Activated T-helper 2 cell treated with anti-CD3 and anti-CD28 coated beads, Interferon-gamma antibody, Interleukin-2, Interleukin-4, amounts not matched to agents 10 μg/mL and 5 μg/mL and 100 μg/mL, durations not matched to agents 14 hours and 24 hours and 36 hours (primary cell): ENCODE measurements around the gene ALPL. TPM values are rescaled to one million over a fixed set of nuclear protein-coding genes. Genes with fewer than 3 reads are reported as not detected.

ENCODE experiments used
- DNase-seq: peaks from one replicate; pipeline ENCODE4 v3.0.0; 2021; ENCODE audit warnings: low spot score
- H3K27ac Mint-ChIP-seq: one replicate; pipeline ENCODE4 v1.8.0; 2021; ENCODE audit warnings: mixed read lengths
- H3K27me3 Mint-ChIP-seq: one replicate; pipeline ENCODE4 v1.8.0; 2021; ENCODE audit warnings: low read depth, mixed read lengths
- H3K36me3 Mint-ChIP-seq: one replicate; pipeline ENCODE4 v1.8.0; 2021; ENCODE audit warnings: low read depth, mixed read lengths
- H3K4me1 Mint-ChIP-seq: one replicate; pipeline ENCODE4 v1.8.0; 2021; ENCODE audit warnings: low read depth, mixed read lengths
- H3K4me3 Mint-ChIP-seq: one replicate; pipeline ENCODE4 v1.8.0; 2021; ENCODE audit warnings: low read depth, mild to moderate bottlenecking, moderate library complexity, mixed read lengths
- H3K9me3 Mint-ChIP-seq: one replicate; pipeline ENCODE4 v1.8.0; 2021; ENCODE audit warnings: mixed read lengths
- intact Hi-C: fragments of 100-400 bp; cut with micrococcal nuclease; formaldehyde crosslinking; loops from one replicate; pipeline ENCODE4 v1.15.1; 2023
- total RNA-seq: library from RNA; stranded (reverse); gene quantifications from 2 replicates; pipeline ENCODE4 v1.2.3, GENCODE V29; 2022

The ALPL gene
- total RNA-seq, 1 donor from 2014 or later, result not detected

GRCh38 chr1:21621051-21621450 lies 111.8 kb downstream of the ALPL start:
- H3K27me3 Mint-ChIP-seq, result peaks cover 14% of the 10 kb centered on the region
- no peak overlapping the region for H3K27ac Mint-ChIP-seq

DNA sequence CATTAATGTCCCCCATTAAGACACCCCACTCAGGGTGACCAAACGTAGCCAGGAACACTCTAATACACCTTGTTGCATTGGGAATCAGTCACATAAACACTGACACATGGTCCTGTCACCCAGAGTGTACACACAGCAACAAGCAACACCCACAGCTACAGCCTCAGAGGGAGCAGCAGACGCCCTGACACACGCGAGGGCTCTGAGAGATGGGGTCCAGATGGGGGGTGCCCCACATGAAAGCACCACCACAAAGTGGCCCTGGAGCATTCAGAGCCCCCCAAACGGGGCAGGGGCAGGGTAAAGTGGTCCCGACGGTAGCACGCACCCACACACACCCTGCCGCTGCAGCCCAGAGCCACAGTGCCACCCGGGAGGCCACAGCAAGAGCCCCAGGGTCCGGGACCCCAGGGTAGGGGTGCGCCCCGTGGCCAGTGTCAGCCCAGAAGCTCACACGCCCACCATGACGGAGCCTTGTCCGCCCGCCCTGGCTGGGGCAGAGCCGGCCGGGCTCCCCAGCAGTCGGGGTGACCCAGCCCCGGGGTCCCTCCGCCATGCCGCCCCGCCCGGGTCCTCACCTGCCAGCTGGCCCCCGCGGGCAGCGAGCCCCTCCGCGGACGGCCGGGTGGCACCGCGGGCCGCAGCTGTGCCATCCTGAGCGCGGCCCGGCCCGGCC lies 112.7 kb downstream of the ALPL start:
- DNase-seq, result no peak
- Mint-ChIP-seq H3K27ac (no peak overlapping the region), H3K4me1 (peaks cover 2% of the 10 kb centered on the region), H3K27me3 (peaks cover 14% of the 10 kb centered on the region), H3K9me3 (no peaks in the 10 kb centered on the region), H3K36me3 (no peaks in the 10 kb centered on the region), H3K4me3 (peak overlapping the region; percentile 13)
- intact Hi-C loops, result no loop called here

More at GRCh38 chr1:21621051-21621450, 111.8 kb downstream of the ALPL start:
- no peak overlapping the region for H3K4me3 Mint-ChIP-seq
- peaks cover 2% of the 10 kb centered on the region for H3K4me1 Mint-ChIP-seq
- no peak for DNase-seq
- no peaks in the 10 kb centered on the region for H3K36me3 Mint-ChIP-seq
- intact Hi-C loops, result no loop called here
- no peaks in the 10 kb centered on the region for H3K9me3 Mint-ChIP-seq

DNA sequence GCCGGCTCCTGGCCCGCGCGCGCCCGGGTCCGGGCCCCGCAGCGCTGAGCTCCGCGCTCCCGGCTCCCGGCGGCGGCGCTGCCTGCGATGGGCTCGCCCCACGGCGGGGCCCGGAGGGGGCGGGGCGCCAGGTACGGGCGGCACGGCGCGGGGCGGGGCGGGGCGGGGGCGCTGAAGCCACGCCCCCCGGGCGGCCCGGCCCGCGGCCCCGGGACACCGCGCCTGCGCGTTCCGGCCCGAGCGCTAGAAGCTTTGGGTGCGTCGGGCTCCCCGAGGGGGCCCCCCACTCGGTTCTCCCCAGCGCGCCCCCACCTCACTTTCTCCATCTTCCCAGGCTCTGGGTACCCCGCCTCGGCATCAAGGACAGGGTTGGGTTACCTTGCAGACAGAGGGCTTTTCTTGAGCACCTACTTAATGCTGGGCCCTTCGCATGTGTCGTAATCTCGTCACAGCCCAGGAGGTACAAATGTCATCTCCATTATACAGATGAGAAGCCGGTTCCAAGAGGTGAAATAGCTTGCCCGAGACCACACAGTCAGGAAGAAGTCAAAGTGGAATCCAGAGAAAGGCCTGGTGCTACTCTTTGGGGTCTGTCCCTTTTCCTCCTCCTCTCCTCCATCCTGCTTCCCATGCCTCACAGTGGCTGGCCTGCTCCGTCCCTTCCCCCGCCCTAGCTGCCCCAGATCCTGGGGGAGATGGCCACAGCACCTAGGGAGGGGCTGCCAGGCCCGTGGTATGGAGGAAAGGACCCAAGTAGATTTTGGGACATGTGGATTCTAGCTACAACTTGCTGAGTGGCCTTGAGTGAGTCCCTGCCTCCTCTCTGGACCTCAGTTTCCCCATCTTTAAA lies 113.5 kb downstream of the ALPL start:
- Mint-ChIP-seq H3K4me1 (peaks cover 2% of the 10 kb centered on the region), H3K4me3 (peak overlapping the region; percentile 54), H3K9me3 (no peaks in the 10 kb centered on the region), H3K27ac (no peak overlapping the region), H3K36me3 (no peaks in the 10 kb centered on the region), H3K27me3 (peaks cover 14% of the 10 kb centered on the region)
- intact Hi-C loops, result no loop called here
- peak; percentile 39 for DNase-seq

DNA sequence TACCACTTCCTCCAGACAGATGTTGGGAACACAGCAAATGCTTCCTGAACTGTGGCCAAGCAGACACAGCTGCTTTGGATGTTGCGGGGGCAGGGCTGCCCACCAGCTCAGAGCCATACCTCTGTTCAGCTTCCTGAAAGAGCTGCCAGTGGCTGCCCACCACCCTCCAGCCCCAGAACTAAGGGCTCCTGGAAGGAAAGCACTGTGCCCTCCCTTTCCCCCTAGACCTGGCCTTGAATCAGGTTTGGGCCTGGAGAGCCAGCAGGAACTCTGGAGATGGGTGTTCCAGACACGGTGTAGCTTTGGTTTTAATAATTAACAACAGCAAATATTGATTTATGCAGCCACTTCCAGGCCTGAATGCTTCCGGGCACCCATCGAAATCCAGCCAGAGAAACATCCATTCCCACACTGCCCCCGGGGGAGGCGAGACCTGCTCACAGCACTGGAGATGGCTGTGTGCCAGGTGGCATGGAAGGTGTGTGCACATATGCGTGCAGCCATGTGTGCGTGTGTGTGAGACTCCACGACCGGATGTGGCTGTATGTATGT lies 114.3 kb downstream of the ALPL start:
- peaks cover 14% of the 10 kb centered on the region for H3K27me3 Mint-ChIP-seq
- DNase-seq, result no peak
- intact Hi-C loops, result no loop called here
- H3K4me3 Mint-ChIP-seq, result no peak overlapping the region
- no peak overlapping the region for H3K27ac Mint-ChIP-seq
- no peaks in the 10 kb centered on the region for H3K9me3 Mint-ChIP-seq
- no peaks in the 10 kb centered on the region for H3K36me3 Mint-ChIP-seq
- peaks cover 2% of the 10 kb centered on the region for H3K4me1 Mint-ChIP-seq

- H3K4me3 Mint-ChIP-seq, result no peak overlapping the region
- H3K27me3 Mint-ChIP-seq, result peaks cover 12% of the 10 kb centered on the region
- no peaks in the 10 kb centered on the region for H3K36me3 Mint-ChIP-seq
- intact Hi-C loops, result no loop called here
- no peak overlapping the region for H3K27ac Mint-ChIP-seq
- DNase-seq, result no peak
- no peaks in the 10 kb centered on the region for H3K9me3 Mint-ChIP-seq
- peaks cover 2% of the 10 kb centered on the region for H3K4me1 Mint-ChIP-seq
Measured at GRCh38 chr1:21624571-21625389, 115.6 kb downstream of the ALPL start.

GRCh38 chr1:21625390-21626190 lies 116.4 kb downstream of the ALPL start:
- no peak overlapping the region for H3K27ac Mint-ChIP-seq
- H3K9me3 Mint-ChIP-seq, result no peaks in the 10 kb centered on the region
- intact Hi-C loops, result no loop called here

DNA sequence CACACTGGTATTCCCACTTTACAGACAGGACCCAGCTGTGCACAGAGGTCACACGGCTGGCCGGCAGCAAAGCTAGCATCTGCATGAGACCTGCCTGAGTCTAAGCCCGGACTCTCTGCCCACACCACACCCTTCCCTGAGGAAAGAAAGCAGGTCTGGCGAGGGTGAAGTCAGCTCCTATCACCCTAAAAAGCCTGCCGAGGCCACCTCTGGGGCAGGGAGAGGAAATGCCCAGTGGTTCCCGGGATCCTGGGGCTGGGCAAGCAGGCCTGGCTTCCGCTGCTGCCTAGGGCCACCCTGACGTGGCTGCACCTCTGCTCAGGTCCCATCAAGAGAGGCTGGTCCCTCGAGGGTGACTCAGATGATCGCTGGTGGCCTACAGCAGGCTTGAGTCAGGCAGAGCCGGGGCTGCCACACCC lies 117.7 kb downstream of the ALPL start:
- no peaks in the 10 kb centered on the region for H3K36me3 Mint-ChIP-seq
- H3K4me3 Mint-ChIP-seq, result no peak overlapping the region
- peaks cover 2% of the 10 kb centered on the region for H3K4me1 Mint-ChIP-seq
- no peaks in the 10 kb centered on the region for H3K9me3 Mint-ChIP-seq
- intact Hi-C loops, result no loop called here
- DNase-seq, result no peak
- no peak overlapping the region for H3K27ac Mint-ChIP-seq
- H3K27me3 Mint-ChIP-seq, result peaks cover 1% of the 10 kb centered on the region

More at GRCh38 chr1:21625390-21626190, 116.4 kb downstream of the ALPL start:
- H3K4me3 Mint-ChIP-seq, result no peak overlapping the region
- H3K4me1 Mint-ChIP-seq, result peaks cover 2% of the 10 kb centered on the region
- DNase-seq, result no peak
- no peaks in the 10 kb centered on the region for H3K36me3 Mint-ChIP-seq
- H3K27me3 Mint-ChIP-seq, result peaks cover 10% of the 10 kb centered on the region

Other genes with a start within 250 kb of the ALPL start
- 94.1 and 97.0 TPM in 2 replicates for gene ECE1, start 219.0 kb upstream of the ALPL start, total RNA-seq
- gene NBPF3, start 69.3 kb upstream of the ALPL start, total RNA-seq, result 3.9 and 4.3 TPM in 2 replicates
- 0.46 TPM in 2 replicates for gene RAP1GAP, start 159.9 kb downstream of the ALPL start, total RNA-seq